H1 (cell line): Measurements from ENCODE around the gene SRPX. TPM values are rescaled to one million over a fixed set of nuclear protein-coding genes. Genes with fewer than 3 reads are reported as not detected.

Experiments
- CTCF ChIA-PET: fragments of 300-600 bp; sonication (Branson Sonifier 250); formaldehyde crosslinking; loops from one replicate; lab custom pipeline; 2021; ENCODE audit not compliant: partially characterized antibody; lab: Charles Lee
- POLR2A ChIA-PET: fragments of 300-600 bp; sonication (Branson Sonifier 250); formaldehyde crosslinking; loops from one replicate; lab custom pipeline; 2021; ENCODE audit warnings: inconsistent platforms; ENCODE audit not compliant: partially characterized antibody; lab: Charles Lee
- DNase-seq, 2 experiments: peaks; one replicate each; pipeline versions ENCODE4 v3.0.0 to v3.0.0-alpha.2; 2010 to 2022; ENCODE audit warnings: low spot score in 2 of 2, low read depth in 1 of 2, mixed read lengths in 1 of 2
- FAIRE-seq: peaks from 2 replicates; lab custom pipeline; 2011; peaks lifted over from hg19 to GRCh38; lab: Jason Lieb, UNC
- H2AFZ ChIP-seq: 2 replicates; pipeline ENCODE4 v1.8.1; 2012; ENCODE audit warnings: low read length, inconsistent platforms
- H2AK5ac ChIP-seq: 2 replicates; pipeline ENCODE4 v1.6.1; 2013; ENCODE audit warnings: low read depth, low read length
- H2BK120ac ChIP-seq: replicated peaks from 2 replicates; pipeline ENCODE3; 2013; ENCODE audit warnings: low read depth, low read length, inconsistent platforms
- H2BK12ac ChIP-seq: 2 replicates; pipeline ENCODE4 v1.6.1; 2013; ENCODE audit warnings: low read depth, low read length
- H2BK15ac ChIP-seq: 2 replicates; pipeline ENCODE4 v1.6.1; 2013; ENCODE audit warnings: low read length
- H2BK20ac ChIP-seq: 2 replicates; pipeline ENCODE4 v1.6.1; 2013; ENCODE audit warnings: low read length
- H2BK5ac ChIP-seq: 2 replicates; pipeline ENCODE4 v1.6.1; 2013; ENCODE audit warnings: low read depth, low read length
- H3K14ac ChIP-seq: 2 replicates; pipeline ENCODE4 v1.6.1; 2013; ENCODE audit warnings: inconsistent platforms; ENCODE audit not compliant: insufficient read length
- H3K18ac ChIP-seq: 2 replicates; pipeline ENCODE4 v1.6.1; 2013; ENCODE audit warnings: low read length; ENCODE audit errors: extremely low read depth
- H3K23ac ChIP-seq: 2 replicates; pipeline ENCODE4 v1.6.1; 2013; ENCODE audit warnings: inconsistent platforms; ENCODE audit not compliant: insufficient read length
- H3K23me2 ChIP-seq: 2 replicates; pipeline ENCODE4 v1.6.1; 2013; ENCODE audit warnings: low read depth, low read length
- H3K27ac ChIP-seq: 2 replicates; pipeline ENCODE4 v1.6.1; 2011; ENCODE audit warnings: low read depth, low read length, inconsistent platforms
- H3K27me3 ChIP-seq, 4 experiments: replicated peaks in 1 of 4; 1 replicate in 1 of 4; 2 replicates in 3 of 4; pipeline versions ENCODE4 v1.6.1 to v1.8.1; 2011 to 2013; ENCODE audit warnings: low read length in 3 of 4, mild to moderate bottlenecking in 3 of 4, inconsistent platforms in 2 of 4, mixed read lengths in 2 of 4, moderate library complexity in 1 of 4; ENCODE audit not compliant: control insufficient read depth in 3 of 4, insufficient read depth in 3 of 4; ENCODE audit errors: extremely low read depth in 1 of 4
- H3K36me3 ChIP-seq, 4 experiments: 2 replicates each; pipeline versions ENCODE4 v1.6.1 to v1.8.1; 2011 to 2013; ENCODE audit warnings: mild to moderate bottlenecking in 4 of 4, low read length in 3 of 4, moderate library complexity in 2 of 4, control low read depth in 1 of 4, inconsistent platforms in 1 of 4; ENCODE audit not compliant: insufficient read depth in 4 of 4, control insufficient read depth in 2 of 4
- H3K4ac ChIP-seq: replicated peaks from 2 replicates; pipeline ENCODE3; 2013; ENCODE audit warnings: low read length, low read depth, mixed read lengths, inconsistent platforms; ENCODE audit not compliant: insufficient read length
- H3K4me1 ChIP-seq, 4 experiments: replicated peaks in 1 of 4; 1 replicate in 1 of 4; 2 replicates in 3 of 4; pipeline versions ENCODE4 v1.6.1 to v1.8.1; 2011 to 2013; ENCODE audit warnings: low read length in 3 of 4, inconsistent platforms in 2 of 4, mixed read lengths in 1 of 4; ENCODE audit not compliant: insufficient read depth in 4 of 4, control insufficient read depth in 3 of 4
- H3K4me2 ChIP-seq, 2 experiments: 2 replicates each; pipeline versions ENCODE4 v1.6.1 to v1.8.1; 2011 to 2013; ENCODE audit warnings: low read depth in 2 of 2, low read length in 2 of 2, control low read depth in 1 of 2, inconsistent platforms in 1 of 2, mild to moderate bottlenecking in 1 of 2; ENCODE audit not compliant: insufficient read depth in 1 of 2
- H3K4me3 ChIP-seq, 4 experiments: fragments of 200-600, 300-600 bp in 1 of 4; sonication (generic), shearing (Covaris generic), sonication (Bioruptor Twin) in 1 of 4; 2 replicates each; pipeline versions ENCODE4 v1.5.1 to v1.8.1; 2011 to 2016; ENCODE audit warnings: low read length in 4 of 4, low read depth in 3 of 4, control low read depth in 2 of 4, inconsistent platforms in 2 of 4, mild to moderate bottlenecking in 2 of 4, mixed read lengths in 1 of 4, moderate library complexity in 1 of 4; ENCODE audit not compliant: insufficient read depth in 2 of 4; ENCODE audit errors: extremely low read depth in 1 of 4
- H3K56ac ChIP-seq: replicated peaks from 2 replicates; pipeline ENCODE3; 2013; ENCODE audit warnings: low read depth, mild to moderate bottlenecking, mixed read lengths, low read length, inconsistent platforms; ENCODE audit not compliant: insufficient read length
- H3K79me1 ChIP-seq: 2 replicates; pipeline ENCODE4 v1.6.1; 2013; ENCODE audit warnings: low read depth, low read length, control low read depth
- H3K79me2 ChIP-seq, 2 experiments: 2 replicates each; pipeline versions ENCODE4 v1.6.1 to v1.8.1; 2012 to 2013; ENCODE audit warnings: low read length in 2 of 2, mild to moderate bottlenecking in 2 of 2, inconsistent platforms in 1 of 2; ENCODE audit not compliant: insufficient read depth in 2 of 2, control insufficient read depth in 1 of 2
- H3K9ac ChIP-seq, 4 experiments: replicated peaks in 1 of 4; 1 replicate in 1 of 4; 2 replicates in 3 of 4; pipeline versions ENCODE4 v1.6.1 to v1.8.1; 2011 to 2013; ENCODE audit warnings: low read depth in 3 of 4, low read length in 3 of 4, control low read depth in 2 of 4, mild to moderate bottlenecking in 2 of 4, moderate library complexity in 2 of 4, inconsistent platforms in 1 of 4; ENCODE audit errors: extremely low read depth in 1 of 4
- H3K9me3 ChIP-seq, 2 experiments: 2 replicates each; pipeline versions ENCODE4 v1.6.1 to v1.8.1; 2012 to 2013; ENCODE audit warnings: mild to moderate bottlenecking in 2 of 2, moderate library complexity in 2 of 2, control low read depth in 1 of 2, inconsistent platforms in 1 of 2, low read depth in 1 of 2, low read length in 1 of 2, mixed read lengths in 1 of 2; ENCODE audit not compliant: insufficient read depth in 2 of 2
- H4K20me1 ChIP-seq, 2 experiments: replicated peaks in 1 of 2; 2 replicates each; pipeline versions ENCODE3 to v1.8.1; 2011 to 2013; ENCODE audit warnings: inconsistent platforms in 2 of 2, low read length in 2 of 2, mild to moderate bottlenecking in 1 of 2; ENCODE audit not compliant: insufficient read depth in 2 of 2, control insufficient read depth in 1 of 2
- H4K5ac ChIP-seq: 2 replicates; pipeline ENCODE4 v1.6.1; 2013; ENCODE audit warnings: low read length, low read depth, mixed read lengths, inconsistent platforms; ENCODE audit not compliant: insufficient read length
- H4K8ac ChIP-seq: 2 replicates; pipeline ENCODE4 v1.8.0; 2013; ENCODE audit warnings: mild to moderate bottlenecking, moderate library complexity, low read length, inconsistent platforms; ENCODE audit not compliant: insufficient read depth; ENCODE audit errors: extremely low read depth
- H4K91ac ChIP-seq: replicated peaks from 2 replicates; pipeline ENCODE3; 2013; ENCODE audit warnings: low read length, mixed read lengths, inconsistent platforms; ENCODE audit not compliant: insufficient read length
- PHF8 ChIP-seq: fragments of 200-600 bp; sonication (generic); conservative IDR thresholded peaks from 2 replicates; pipeline ENCODE4 v1.7.1; 2012; ENCODE audit warnings: low read depth, mild to moderate bottlenecking, inconsistent platforms, low read length, moderate library complexity
- WGBS, 2 experiments: shearing (Covaris generic) in 1 of 2; methylation state at CpG; one replicate each; pipeline versions ENCODE4 v1.1.6 to v1.1.7; 2013 to 2015; ENCODE audit warnings: low lambda C conversion rate in 2 of 2, mixed read lengths in 2 of 2, inconsistent platforms in 1 of 2, low coverage in 1 of 2, missing lambda C conversion rate in 1 of 2; ENCODE audit not compliant: insufficient replicate concordance in 2 of 2, insufficient coverage in 1 of 2, insufficient read length in 1 of 2; ENCODE audit errors: extremely low coverage in 1 of 2, missing lambda C conversion rate in 1 of 2; 5-methylcytosine and 5-hydroxymethylcytosine counted together
- polyA plus RNA-seq, 7 experiments: library from polyadenylated mRNA; depleted of rRNA in 3 of 7; stranded (reverse) in 5 of 7; unstranded in 2 of 7; fragments of >200 nt in 5 of 7; fragments of 200-250 nt in 2 of 7; gene quantifications; 1 replicate in 5 of 7; 2 replicates in 1 of 7; 4 replicates in 1 of 7; pipeline versions ENCODE4 v1.2.1 to v1.2.3, GENCODE V29; 2011 to 2013; ENCODE audit warnings: missing spikeins in 2 of 7, mixed read lengths in 2 of 7
- total RNA-seq: library from RNA; stranded (reverse); fragmentation: NEBNext Ultra II Directional; extraction: Animal tissue kit (Norgen Biotek cat#: 25700); gene quantifications from 2 replicates; pipeline ENCODE4 v1.2.1, GENCODE V29; 2021
- TF ChIP-seq, protein P1 (sequence below), 3 experiments: IDR thresholded peaks; 1 replicate in 2 of 3; 2 replicates in 1 of 3; pipeline versions ENCODE4 v1.5.1 to v1.6.1; 2011; ENCODE audit warnings: low read length in 3 of 3, mild to moderate bottlenecking in 3 of 3, inconsistent platforms in 2 of 3, low read depth in 1 of 3, moderate library complexity in 1 of 3; ENCODE audit not compliant: insufficient read depth in 1 of 3; ENCODE audit errors: control extremely low read depth in 1 of 3

SRPX gene
- total and polyA plus RNA-seq, 2 of the 8 experiments (the other 6 are each of a cell fraction or from before 2014, with no cell fraction given) = 7.6 to 10.4 TPM

DNA sequence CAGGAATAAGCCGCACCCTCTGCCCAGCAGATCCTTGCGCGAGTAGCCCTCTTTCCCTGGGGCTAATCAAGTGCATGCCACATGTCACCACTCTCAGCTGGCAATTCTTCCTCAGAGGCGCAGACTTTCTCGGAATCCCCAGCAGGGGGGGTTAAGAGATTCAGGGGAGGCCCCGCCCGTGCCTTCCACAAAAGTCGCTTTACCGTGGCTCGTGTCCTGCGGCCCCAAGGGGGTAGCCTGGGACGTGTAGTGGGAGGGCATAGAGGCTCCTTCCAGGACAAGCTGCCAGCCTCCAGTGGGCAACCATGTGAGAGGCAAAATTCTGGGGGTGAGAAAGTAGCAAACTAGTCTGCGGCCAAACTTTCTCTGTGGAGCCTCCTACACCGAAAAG lies 652 bp downstream of the SRPX start:
- H4K5ac ChIP-seq = no peak overlapping the region
- H3K36me3 ChIP-seq = no peaks in the 10 kb centered on the region
- H3K9ac ChIP-seq = 0 out of 7 replicates have a peak overlapping the region, but pooled peaks of 1 of the 4 experiments have one; percentile 28
- no peak overlapping the region for H2BK20ac ChIP-seq
- H3K14ac ChIP-seq = no peak overlapping the region
- no peak overlapping the region for H3K23ac ChIP-seq
- peak overlapping the region; percentile 79 to 89 for H3K4me2 ChIP-seq
- FAIRE-seq (no peak), DNase-seq (no peak)
- no peak overlapping the region for H2BK5ac ChIP-seq
- H2AK5ac ChIP-seq = no peak overlapping the region
- no peaks in the 10 kb centered on the region for H4K20me1 ChIP-seq
- H3K56ac ChIP-seq = no peak overlapping the region
- H2AFZ ChIP-seq = peak overlapping the region; percentile 9; the same call in 1 of the 2 replicates
- H3K79me1 ChIP-seq = no peaks in the 10 kb centered on the region
- no peak overlapping the region for H3K18ac ChIP-seq
- H4K91ac ChIP-seq = no peak overlapping the region
- no peak for TF ChIP-seq PHF8
- TF ChIP-seq, protein P1, sequence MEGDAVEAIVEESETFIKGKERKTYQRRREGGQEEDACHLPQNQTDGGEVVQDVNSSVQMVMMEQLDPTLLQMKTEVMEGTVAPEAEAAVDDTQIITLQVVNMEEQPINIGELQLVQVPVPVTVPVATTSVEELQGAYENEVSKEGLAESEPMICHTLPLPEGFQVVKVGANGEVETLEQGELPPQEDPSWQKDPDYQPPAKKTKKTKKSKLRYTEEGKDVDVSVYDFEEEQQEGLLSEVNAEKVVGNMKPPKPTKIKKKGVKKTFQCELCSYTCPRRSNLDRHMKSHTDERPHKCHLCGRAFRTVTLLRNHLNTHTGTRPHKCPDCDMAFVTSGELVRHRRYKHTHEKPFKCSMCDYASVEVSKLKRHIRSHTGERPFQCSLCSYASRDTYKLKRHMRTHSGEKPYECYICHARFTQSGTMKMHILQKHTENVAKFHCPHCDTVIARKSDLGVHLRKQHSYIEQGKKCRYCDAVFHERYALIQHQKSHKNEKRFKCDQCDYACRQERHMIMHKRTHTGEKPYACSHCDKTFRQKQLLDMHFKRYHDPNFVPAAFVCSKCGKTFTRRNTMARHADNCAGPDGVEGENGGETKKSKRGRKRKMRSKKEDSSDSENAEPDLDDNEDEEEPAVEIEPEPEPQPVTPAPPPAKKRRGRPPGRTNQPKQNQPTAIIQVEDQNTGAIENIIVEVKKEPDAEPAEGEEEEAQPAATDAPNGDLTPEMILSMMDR (IDR thresholded peaks at IDR 0.05; ENCODE audit: control extremely low read depth in 1 of 3, insufficient read depth in 1 of 3, low read depth in 1 of 3, low read length in 3 of 3) = 0 out of 4 replicates have a peak, but pooled peaks of 1 of the 3 experiments have one; percentile 3
- no peak overlapping the region for H2BK12ac ChIP-seq
- no peak overlapping the region for H3K4ac ChIP-seq
- ChIA-PET CTCF (interaction anchor here (0.9 to 2.6 kb wide), 9 partner anchors 14 to 436 kb away, joined by 3 to 7 read pairs (median 4); partner anchors contain the start of gene RPGR), POLR2A (interaction anchor here (1.6 kb wide), 1 partner anchor 12 kb away, joined by 3 read pairs; no protein-coding TSS in a partner anchor)
- no peaks in the 10 kb centered on the region for H3K4me1 ChIP-seq
- H3K27me3 ChIP-seq = peaks cover 6 to 16% (median 14%) of the 10 kb centered on the region in 4 experiments
- peak overlapping the region; percentile 45 to 65 (median 54) for H3K4me3 ChIP-seq
- H3K79me2 ChIP-seq = no peaks in the 10 kb centered on the region
- peaks cover 10% of the 10 kb centered on the region; the same call in 1 of the 2 replicates for H3K23me2 ChIP-seq
- H2BK120ac ChIP-seq = no peak overlapping the region
- H3K9me3 ChIP-seq = no peaks in the 10 kb centered on the region
- H2BK15ac ChIP-seq = no peak overlapping the region
- no peak overlapping the region for H4K8ac ChIP-seq
- WGBS, 2 experiments = 0% methylated on average over 3 of the region's 14 CpGs; no CpG with 5 or more reads in 1 of the 2 experiments
- no peak overlapping the region for H3K27ac ChIP-seq
